Keratinocyte (primary cell): ENCODE data around the gene IRF4. TPM values are rescaled to one million over a fixed set of nuclear protein-coding genes. Genes with fewer than 3 reads are reported as not detected.

Source experiments
- DNase-seq: peaks from one replicate; pipeline ENCODE4 v3.0.0-alpha.2; 2011; ENCODE audit warnings: low read depth, missing footprints, low spot score
- FAIRE-seq: peaks from 2 replicates; lab custom pipeline; 2011; peaks lifted over from hg19 to GRCh38; lab: Jason Lieb, UNC
- H2AFZ ChIP-seq: 2 replicates; pipeline ENCODE4 v1.6.0; 2012; ENCODE audit warnings: low read length, control low read depth, inconsistent platforms; ENCODE audit not compliant: control insufficient read depth
- H3K27ac ChIP-seq: 2 replicates; pipeline ENCODE4 v1.5.1; 2011; ENCODE audit warnings: low read length; ENCODE audit not compliant: control insufficient read depth, insufficient read depth
- H3K27me3 ChIP-seq: 3 replicates; pipeline ENCODE4 v1.6.0; 2011; ENCODE audit warnings: low read length; ENCODE audit not compliant: control insufficient read depth, insufficient read depth; ENCODE audit errors: extremely low read depth
- H3K36me3 ChIP-seq, 2 experiments: 2 replicates in 1 of 2; 3 replicates in 1 of 2; pipeline ENCODE4 v1.5.1; 2011; ENCODE audit warnings: low read length in 2 of 2, mild to moderate bottlenecking in 1 of 2; ENCODE audit not compliant: control insufficient read depth in 2 of 2, insufficient read depth in 2 of 2; ENCODE audit errors: extremely low read depth in 1 of 2
- H3K4me1 ChIP-seq: 3 replicates; pipeline ENCODE4 v1.5.1; 2011; ENCODE audit warnings: low read length; ENCODE audit not compliant: control insufficient read depth, insufficient read depth; ENCODE audit errors: extremely low read depth
- H3K4me2 ChIP-seq: 3 replicates; pipeline ENCODE4 v1.6.0; 2011; ENCODE audit warnings: low read depth, low read length; ENCODE audit not compliant: control insufficient read depth, insufficient read depth; ENCODE audit errors: extremely low read depth
- H3K4me3 ChIP-seq, 3 experiments: fragments of 200-600 bp in 1 of 3; sonication (generic) in 1 of 3; 2 replicates in 2 of 3; 3 replicates in 1 of 3; pipeline ENCODE4 v1.5.1; 2011 to 2016; ENCODE audit warnings: low read length in 3 of 3, mild to moderate bottlenecking in 3 of 3, control low read depth in 2 of 3, inconsistent platforms in 1 of 3, low read depth in 1 of 3, mixed read lengths in 1 of 3, mixed run types in 1 of 3, moderate library complexity in 1 of 3; ENCODE audit not compliant: control insufficient read depth in 2 of 3, insufficient read depth in 2 of 3; ENCODE audit errors: extremely low read depth in 1 of 3
- H3K79me2 ChIP-seq: 2 replicates; pipeline ENCODE4 v1.6.0; 2012; ENCODE audit warnings: low read length; ENCODE audit not compliant: control insufficient read depth, insufficient read depth
- H3K9ac ChIP-seq: 3 replicates; pipeline ENCODE4 v1.6.0; 2011; ENCODE audit warnings: low read length; ENCODE audit not compliant: control insufficient read depth, insufficient read depth; ENCODE audit errors: extremely low read depth
- H3K9me1 ChIP-seq: 3 replicates; pipeline ENCODE4 v1.6.0; 2011; ENCODE audit warnings: low read length; ENCODE audit not compliant: control insufficient read depth, insufficient read depth; ENCODE audit errors: extremely low read depth
- H3K9me3 ChIP-seq: 2 replicates; pipeline ENCODE4 v1.5.1; 2012; ENCODE audit warnings: low read depth, low read length; ENCODE audit not compliant: control insufficient read depth
- H4K20me1 ChIP-seq: 3 replicates; pipeline ENCODE4 v1.6.0; 2011; ENCODE audit warnings: low read length; ENCODE audit not compliant: control insufficient read depth, insufficient read depth; ENCODE audit errors: extremely low read depth
- CTCF ChIP-seq, 3 experiments: IDR thresholded peaks in 1 of 3; conservative IDR thresholded peaks in 1 of 3; optimal IDR thresholded peaks in 1 of 3; 2 replicates in 2 of 3; 3 replicates in 1 of 3; pipeline versions ENCODE3 to v1.5.1; 2011; ENCODE audit warnings: low read length in 3 of 3, mild to moderate bottlenecking in 3 of 3, moderate library complexity in 2 of 3, control low read depth in 1 of 3, inconsistent platforms in 1 of 3; ENCODE audit not compliant: insufficient read depth in 2 of 3; ENCODE audit errors: extremely low read depth in 1 of 3
- EZH2 ChIP-seq: IDR thresholded peaks from one replicate; pipeline ENCODE4 v1.6.1; 2012; ENCODE audit warnings: inconsistent platforms, mild to moderate bottlenecking, low read length, moderate library complexity
- dilution Hi-C: fragments of 300-500 bp; cut with MboI; formaldehyde crosslinking; loops from one replicate; pipeline ENCODE4 v1.7.0; 2020; ENCODE audit warnings: low sequenced_read_pairs; ENCODE audit not compliant: extremely low pct_ligation_motif_present
- polyA plus RNA-seq, 5 experiments: library from polyadenylated mRNA; depleted of rRNA in 3 of 5; stranded (reverse) in 3 of 5; stranded (forward) in 1 of 5; unstranded in 1 of 5; fragments of >200 nt; gene quantifications; 1 replicate in 1 of 5; 2 replicates in 3 of 5; 3 replicates in 1 of 5; pipeline versions ENCODE4 v1.2.1 to v1.2.3, GENCODE V29; 2011 to 2012; ENCODE audit warnings: missing spikeins in 2 of 5, low read depth in 1 of 5, low replicate concordance in 1 of 5

The IRF4 gene
- polyA plus RNA-seq, 1 donor (not counting 4 experiments of a cell fraction or from before 2014, with no cell fraction given), result 0.12 TPM

GRCh38 chr6:402901-403658 lies 11.5 kb downstream of the IRF4 start:
- dilution Hi-C loops, result no loop called here
- no peak overlapping the region for H3K4me3 ChIP-seq
- H3K79me2 ChIP-seq, result no peaks in the 10 kb centered on the region
- no peak for FAIRE-seq
- TF ChIP-seq EZH2 (no peak), CTCF (optimal IDR thresholded peaks at IDR 0.05 in 1 of 3, IDR thresholded peaks at IDR 0.05 in 1 of 3, conservative IDR thresholded peaks at IDR 0.05 in 1 of 3; ENCODE audit: extremely low read depth in 1 of 3, insufficient read depth in 2 of 3, low read length in 3 of 3) (no peak)
- no peak overlapping the region for H3K9ac ChIP-seq
- H3K4me1 ChIP-seq, result no peaks in the 10 kb centered on the region
- H3K27ac ChIP-seq, result no peak overlapping the region
- no peaks in the 10 kb centered on the region for H3K9me1 ChIP-seq
- H3K27me3 ChIP-seq, result no peaks in the 10 kb centered on the region
- no peak for DNase-seq
- H3K4me2 ChIP-seq, result no peak overlapping the region
- no peaks in the 10 kb centered on the region for H3K36me3 ChIP-seq
- no peaks in the 10 kb centered on the region for H4K20me1 ChIP-seq
- H2AFZ ChIP-seq, result no peak overlapping the region
- peaks cover 6% of the 10 kb centered on the region for H3K9me3 ChIP-seq

GRCh38 chr6:403659-404655 lies 12.4 kb downstream of the IRF4 start:
- H3K27me3 ChIP-seq, result peaks cover 2% of the 10 kb centered on the region

More at GRCh38 chr6:403659-404655, 12.4 kb downstream of the IRF4 start:
- no peak for DNase-seq
- Histone ChIP-seq H3K36me3 (no peaks in the 10 kb centered on the region), H2AFZ (no peak overlapping the region), H3K9me1 (no peaks in the 10 kb centered on the region), H3K9ac (no peak overlapping the region), H3K9me3 (peaks cover 6% of the 10 kb centered on the region), H3K4me2 (no peak overlapping the region), H4K20me1 (no peaks in the 10 kb centered on the region), H3K27ac (no peak overlapping the region), H3K4me3 (no peak overlapping the region), H3K4me1 (no peaks in the 10 kb centered on the region), H3K79me2 (no peaks in the 10 kb centered on the region)
- TF ChIP-seq EZH2 (no peak), CTCF (optimal IDR thresholded peaks at IDR 0.05 in 1 of 3, IDR thresholded peaks at IDR 0.05 in 1 of 3, conservative IDR thresholded peaks at IDR 0.05 in 1 of 3; ENCODE audit: extremely low read depth in 1 of 3, insufficient read depth in 2 of 3, low read length in 3 of 3) (no peak)
- FAIRE-seq, result no peak
- dilution Hi-C loops, result no loop called here
